Suppressor macrophage (primary cell): ENCODE results near the gene PCDHA7.
"Not testable (repeated sequence)": the region's sequence is repeated elsewhere in the genome, so short reads cannot be mapped to it uniquely, and the experiment has no call there.

Source experiments
- DNase-seq, 4 experiments: peaks; one replicate each; pipeline ENCODE4 v3.0.0-alpha.2; 2020 to 2022

PCDHA7 gene

GRCh38 chr5:140862441-140863295, 28.6 kb downstream of the PCDHA7 start:
- no peak for DNase-seq

- DNase-seq, result peak in 1 of 4 experiments; percentile 4
These were observed 34.9 kb downstream of the PCDHA7 start, which contains the start of gene PCDHA11 for GRCh38 chr5:140868721-140869554. Gene PCDHA11, plus strand, starts transcription at chr5:140868957. Its CDS starts 147 bp downstream, at chr5:140869104.

- no peak for DNase-seq
These were observed 35.5 kb downstream of the PCDHA7 start for GRCh38 chr5:140869555-140869886.

DNA sequence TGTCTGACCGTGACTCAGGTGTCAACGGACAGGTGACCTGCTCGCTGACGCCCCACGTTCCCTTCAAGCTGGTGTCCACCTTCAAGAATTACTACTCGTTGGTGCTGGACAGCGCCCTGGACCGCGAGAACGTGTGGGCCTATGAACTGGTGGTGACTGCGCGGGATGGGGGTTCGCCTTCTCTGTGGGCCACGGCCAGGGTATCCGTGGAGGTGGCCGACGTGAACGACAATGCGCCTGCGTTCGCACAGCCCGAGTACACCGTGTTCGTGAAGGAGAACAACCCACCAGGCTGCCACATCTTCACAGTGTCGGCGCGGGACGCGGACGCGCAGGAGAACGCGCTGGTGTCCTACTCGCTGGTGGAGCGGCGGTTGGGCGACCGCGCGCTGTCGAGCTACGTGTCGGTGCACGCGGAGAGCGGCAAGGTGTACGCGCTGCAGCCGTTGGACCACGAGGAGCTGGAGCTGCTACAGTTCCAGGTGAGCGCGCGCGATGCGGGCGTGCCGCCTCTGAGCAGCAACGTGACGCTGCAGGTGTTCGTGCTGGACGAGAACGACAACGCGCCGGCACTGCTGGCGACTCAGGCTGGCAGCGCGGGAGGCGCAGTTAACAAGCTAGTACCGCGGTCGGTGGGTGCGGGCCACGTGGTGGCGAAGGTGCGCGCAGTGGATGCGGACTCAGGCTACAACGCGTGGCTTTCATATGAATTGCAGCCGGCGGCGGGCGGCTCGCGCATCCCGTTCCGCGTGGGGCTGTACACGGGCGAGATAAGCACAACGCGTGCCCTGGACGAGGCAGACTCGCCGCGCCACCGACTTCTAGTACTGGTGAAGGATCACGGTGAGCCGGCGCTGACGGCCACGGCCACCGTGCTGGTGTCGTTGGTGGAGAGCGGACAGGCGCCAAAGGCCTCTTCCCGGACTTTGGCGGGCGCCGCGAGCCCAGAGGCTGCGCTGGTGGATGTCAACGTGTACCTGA, 36.4 kb downstream of the PCDHA7 start:
- no peak for DNase-seq

DNA sequence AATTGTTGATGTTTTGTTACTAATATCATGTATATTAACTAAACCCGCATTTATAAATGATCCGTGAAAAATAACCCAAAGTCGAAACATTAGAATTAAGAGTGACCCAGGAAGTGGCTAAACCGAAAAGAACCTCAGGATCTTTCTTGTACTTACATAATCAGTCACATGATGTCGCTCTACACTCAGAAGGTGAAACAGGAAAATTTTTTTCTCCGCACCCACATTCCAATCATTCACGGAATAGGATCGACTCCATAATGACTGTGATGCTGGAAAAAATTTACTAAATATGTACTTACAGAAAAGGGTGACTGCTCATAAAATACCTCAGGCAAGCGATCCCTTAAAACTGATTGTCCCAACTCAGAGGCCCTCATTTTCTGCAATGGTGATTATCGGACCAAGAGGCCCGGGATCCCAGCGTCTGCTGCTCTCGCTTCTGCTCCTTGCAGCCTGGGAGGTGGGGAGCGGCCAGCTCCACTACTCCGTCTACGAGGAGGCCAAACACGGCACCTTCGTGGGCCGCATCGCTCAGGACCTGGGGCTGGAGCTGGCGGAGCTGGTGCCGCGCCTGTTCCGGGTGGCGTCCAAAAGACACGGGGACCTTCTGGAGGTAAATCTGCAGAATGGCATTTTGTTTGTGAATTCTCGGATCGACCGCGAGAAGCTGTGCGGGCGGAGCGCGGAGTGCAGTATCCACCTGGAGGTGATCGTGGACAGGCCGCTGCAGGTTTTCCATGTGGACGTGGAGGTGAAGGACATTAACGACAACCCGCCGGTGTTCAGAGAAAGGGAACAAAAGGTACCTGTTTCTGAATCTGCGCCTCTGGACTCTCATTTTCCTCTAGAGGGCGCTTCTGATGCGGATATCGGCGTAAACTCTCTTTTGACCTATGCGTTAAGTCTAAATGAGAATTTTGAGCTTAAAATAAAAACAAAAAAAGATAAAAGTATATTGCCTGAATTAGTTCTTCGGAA, 41.3 kb downstream of the PCDHA7 start, which contains the start of gene PCDHA12:
Gene PCDHA12, plus strand, starts transcription at position 224 of the 981 bp plus-strand sequence. Its CDS starts 165 bp downstream, at position 389.
- no peak for DNase-seq

DNA sequence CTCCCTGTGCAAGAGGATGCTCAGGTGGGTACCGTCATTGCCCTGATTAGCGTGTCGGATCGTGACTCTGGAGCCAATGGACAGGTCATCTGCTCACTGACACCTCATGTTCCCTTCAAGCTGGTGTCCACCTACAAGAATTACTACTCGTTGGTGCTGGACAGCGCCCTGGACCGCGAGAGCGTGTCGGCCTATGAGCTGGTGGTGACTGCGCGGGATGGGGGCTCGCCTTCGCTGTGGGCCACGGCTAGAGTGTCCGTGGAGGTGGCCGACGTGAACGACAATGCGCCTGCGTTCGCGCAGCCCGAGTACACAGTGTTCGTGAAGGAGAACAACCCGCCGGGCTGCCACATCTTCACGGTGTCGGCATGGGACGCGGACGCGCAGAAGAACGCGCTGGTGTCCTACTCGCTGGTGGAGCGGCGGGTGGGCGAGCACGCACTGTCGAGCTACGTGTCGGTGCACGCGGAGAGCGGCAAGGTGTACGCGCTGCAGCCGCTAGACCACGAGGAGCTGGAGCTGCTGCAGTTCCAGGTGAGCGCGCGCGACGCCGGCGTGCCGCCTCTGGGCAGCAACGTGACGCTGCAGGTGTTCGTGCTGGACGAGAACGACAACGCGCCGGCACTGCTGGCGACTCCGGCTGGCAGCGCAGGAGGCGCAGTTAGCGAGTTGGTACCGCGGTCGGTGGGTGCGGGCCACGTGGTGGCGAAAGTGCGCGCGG, 42.6 kb downstream of the PCDHA7 start:
- not testable (repeated sequence) for DNase-seq

DNA sequence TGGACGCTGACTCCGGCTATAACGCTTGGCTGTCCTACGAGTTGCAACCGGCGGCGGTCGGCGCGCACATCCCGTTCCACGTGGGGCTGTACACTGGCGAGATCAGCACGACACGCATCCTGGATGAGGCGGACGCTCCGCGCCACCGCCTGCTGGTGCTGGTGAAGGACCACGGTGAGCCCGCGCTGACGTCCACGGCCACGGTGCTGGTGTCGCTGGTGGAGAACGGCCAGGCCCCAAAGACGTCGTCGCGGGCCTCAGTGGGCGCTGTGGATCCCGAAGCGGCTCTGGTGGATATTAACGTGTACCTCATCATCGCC, 43.2 kb downstream of the PCDHA7 start:
- no peak for DNase-seq

- no peak for DNase-seq
These were observed 48.0 kb downstream of the PCDHA7 start, which contains the start of gene PCDHA13 for GRCh38 chr5:140881889-140882590. Gene PCDHA13, plus strand, starts transcription at chr5:140882124. Its CDS starts 145 bp downstream, at chr5:140882269.

GRCh38 chr5:140882591-140882899, 48.5 kb downstream of the PCDHA7 start:
- DNase-seq, result no peak

DNA sequence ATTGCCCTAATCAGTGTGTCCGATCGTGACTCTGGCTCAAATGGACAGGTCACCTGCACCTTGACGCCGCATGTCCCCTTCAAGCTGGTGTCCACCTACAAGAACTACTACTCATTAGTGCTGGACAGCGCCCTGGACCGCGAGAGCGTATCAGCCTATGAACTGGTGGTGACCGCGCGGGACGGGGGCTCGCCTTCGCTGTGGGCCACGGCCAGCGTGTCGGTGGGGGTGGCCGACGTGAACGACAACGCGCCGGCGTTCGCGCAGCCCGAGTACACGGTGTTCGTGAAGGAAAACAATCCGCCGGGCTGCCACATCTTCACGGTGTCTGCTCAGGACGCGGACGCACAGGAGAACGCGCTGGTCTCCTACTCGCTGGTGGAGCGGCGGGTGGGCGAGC, 49.3 kb downstream of the PCDHA7 start:
- no peak for DNase-seq

- DNase-seq, result no peak
These were observed 50.0 kb downstream of the PCDHA7 start for GRCh38 chr5:140883927-140884697.
